ENCODE data around the gene ALLC.
A peak's percentile ranks its signal among the peaks of the same experiment; 100 is the strongest.

Gene ALLC

GRCh38 chr2:3728104-3729054 lies 70.4 kb downstream of the ALLC start:
- TF ChIP-seq MAX (IDR thresholded peaks at IDR 0.05), result no peak
- TF ChIP-seq RAD21 (IDR thresholded peaks at IDR 0.05; ENCODE audit: low read depth), result peak; percentile 65
- TF ChIP-seq NFIC (IDR thresholded peaks at IDR 0.05), result no peak
- TF ChIP-seq TAF1 (IDR thresholded peaks at IDR 0.05; ENCODE audit: low read depth), result no peak
- TF ChIP-seq USF1 (IDR thresholded peaks at IDR 0.05), result no peak
- TF ChIP-seq EP300 (IDR thresholded peaks at IDR 0.05; ENCODE audit: borderline replicate concordance), result no peak

GRCh38 chr2:3729055-3729448 lies 71.1 kb downstream of the ALLC start:
- TF ChIP-seq CEBPB (IDR thresholded peaks at IDR 0.05) (no peak), REST (IDR thresholded peaks at IDR 0.05; ENCODE audit: low read depth) (no peak), USF1 (IDR thresholded peaks at IDR 0.05) (no peak), MAX (IDR thresholded peaks at IDR 0.05) (no peak), YY1 (IDR thresholded peaks at IDR 0.05; ENCODE audit: low read depth) (no peak), EP300 (IDR thresholded peaks at IDR 0.05; ENCODE audit: borderline replicate concordance) (no peak), CREB1 (IDR thresholded peaks at IDR 0.05; ENCODE audit: low read depth) (no peak), ZBTB7A (IDR thresholded peaks at IDR 0.05; ENCODE audit: low read depth) (no peak), TCF12 (IDR thresholded peaks at IDR 0.05; ENCODE audit: low read depth) (no peak), FOXM1 (IDR thresholded peaks at IDR 0.05; ENCODE audit: borderline replicate concordance, low read depth) (no peak), EGR1 (IDR thresholded peaks at IDR 0.05) (no peak), TEAD4 (IDR thresholded peaks at IDR 0.05) (no peak), RAD21 (IDR thresholded peaks at IDR 0.05; ENCODE audit: low read depth) (no peak), TAF1 (IDR thresholded peaks at IDR 0.05; ENCODE audit: low read depth) (no peak), NFIC (IDR thresholded peaks at IDR 0.05) (no peak)

GRCh38 chr2:3729786-3730185 lies 71.8 kb downstream of the ALLC start:
- TF ChIP-seq MAX (IDR thresholded peaks at IDR 0.05), result no peak
- TF ChIP-seq EP300 (IDR thresholded peaks at IDR 0.05; ENCODE audit: borderline replicate concordance), result no peak
- no peak for TF ChIP-seq ZBTB7A (IDR thresholded peaks at IDR 0.05; ENCODE audit: low read depth)
- TF ChIP-seq CEBPB (IDR thresholded peaks at IDR 0.05), result no peak
- no peak for TF ChIP-seq TAF1 (IDR thresholded peaks at IDR 0.05; ENCODE audit: low read depth)

GRCh38 chr2:3730646-3731045 lies 72.6 kb downstream of the ALLC start:
- no peak for TF ChIP-seq FOXM1 (IDR thresholded peaks at IDR 0.05; ENCODE audit: borderline replicate concordance, low read depth)
- no peak for TF ChIP-seq EP300 (IDR thresholded peaks at IDR 0.05; ENCODE audit: borderline replicate concordance)
- no peak for TF ChIP-seq CEBPB (IDR thresholded peaks at IDR 0.05)
- TF ChIP-seq EGR1 (IDR thresholded peaks at IDR 0.05), result no peak
- TF ChIP-seq REST (IDR thresholded peaks at IDR 0.05; ENCODE audit: low read depth), result no peak
- no peak for TF ChIP-seq TCF12 (IDR thresholded peaks at IDR 0.05; ENCODE audit: low read depth)
- TF ChIP-seq NFIC (IDR thresholded peaks at IDR 0.05), result no peak
- TF ChIP-seq USF1 (IDR thresholded peaks at IDR 0.05), result no peak
- no peak for TF ChIP-seq TEAD4 (IDR thresholded peaks at IDR 0.05)
- TF ChIP-seq RAD21 (IDR thresholded peaks at IDR 0.05; ENCODE audit: low read depth), result no peak
- no peak for TF ChIP-seq YY1 (IDR thresholded peaks at IDR 0.05; ENCODE audit: low read depth)
- TF ChIP-seq ZBTB7A (IDR thresholded peaks at IDR 0.05; ENCODE audit: low read depth), result no peak
- no peak for TF ChIP-seq CREB1 (IDR thresholded peaks at IDR 0.05; ENCODE audit: low read depth)

- TF ChIP-seq TCF12 (IDR thresholded peaks at IDR 0.05; ENCODE audit: low read depth), result no peak
- TF ChIP-seq CREB1 (IDR thresholded peaks at IDR 0.05; ENCODE audit: low read depth), result no peak
- TF ChIP-seq MAX (IDR thresholded peaks at IDR 0.05), result no peak
- TF ChIP-seq YY1 (IDR thresholded peaks at IDR 0.05; ENCODE audit: low read depth), result no peak
- TF ChIP-seq ZBTB7A (IDR thresholded peaks at IDR 0.05; ENCODE audit: low read depth), result no peak
- TF ChIP-seq RAD21 (IDR thresholded peaks at IDR 0.05; ENCODE audit: low read depth), result no peak
- TF ChIP-seq EP300 (IDR thresholded peaks at IDR 0.05; ENCODE audit: borderline replicate concordance), result no peak
- no peak for TF ChIP-seq FOXM1 (IDR thresholded peaks at IDR 0.05; ENCODE audit: borderline replicate concordance, low read depth)
- TF ChIP-seq NFIC (IDR thresholded peaks at IDR 0.05), result no peak
- TF ChIP-seq TEAD4 (IDR thresholded peaks at IDR 0.05), result no peak
- no peak for TF ChIP-seq EGR1 (IDR thresholded peaks at IDR 0.05)
- no peak for TF ChIP-seq CEBPB (IDR thresholded peaks at IDR 0.05)
Observed at GRCh38 chr2:3731829-3732228, 73.8 kb downstream of the ALLC start.

Data from Ishikawa (cell line).